Astrocyte (in vitro differentiated cells and primary cell): ENCODE data around the gene IRF2BPL. TPM values are rescaled to one million over a fixed set of nuclear protein-coding genes. Genes with fewer than 3 reads are reported as not detected.

Experiments
- DNase-seq: peaks from one replicate; pipeline ENCODE4 v3.0.0-alpha.2; 2010; ENCODE audit warnings: low read depth
- FAIRE-seq: peaks from 2 replicates; lab custom pipeline; 2011; peaks lifted over from hg19 to GRCh38; lab: Jason Lieb, UNC
- H2AFZ ChIP-seq: 2 replicates; pipeline ENCODE4 v1.6.0; 2012; ENCODE audit warnings: low read depth, low read length, inconsistent platforms
- H3K27ac ChIP-seq: 2 replicates; pipeline ENCODE4 v1.5.1; 2011; ENCODE audit warnings: low read depth, low read length, inconsistent platforms
- H3K27me3 ChIP-seq: 2 replicates; pipeline ENCODE4 v1.6.0; 2011; ENCODE audit warnings: low read length, inconsistent platforms; ENCODE audit not compliant: insufficient read depth
- H3K36me3 ChIP-seq: 2 replicates; pipeline ENCODE4 v1.5.1; 2011; ENCODE audit warnings: low read length, inconsistent platforms; ENCODE audit not compliant: insufficient read depth
- H3K4me1 ChIP-seq: 2 replicates; pipeline ENCODE4 v1.5.1; 2011; ENCODE audit warnings: low read length, inconsistent platforms; ENCODE audit not compliant: insufficient read depth
- H3K4me2 ChIP-seq: 2 replicates; pipeline ENCODE4 v1.6.0; 2012; ENCODE audit warnings: low read length, inconsistent platforms
- H3K4me3 ChIP-seq: 2 replicates; pipeline ENCODE4 v1.5.1; 2011; ENCODE audit warnings: low read depth, mild to moderate bottlenecking, low read length, inconsistent platforms; ENCODE audit not compliant: insufficient read depth
- H3K79me2 ChIP-seq: 2 replicates; pipeline ENCODE4 v1.6.0; 2012; ENCODE audit warnings: mild to moderate bottlenecking, low read length, inconsistent platforms; ENCODE audit not compliant: insufficient read depth
- H3K9ac ChIP-seq: 2 replicates; pipeline ENCODE4 v1.6.0; 2012; ENCODE audit warnings: mild to moderate bottlenecking, low read length, inconsistent platforms
- H3K9me3 ChIP-seq: 2 replicates; pipeline ENCODE4 v1.5.1; 2012; ENCODE audit warnings: low read depth, mild to moderate bottlenecking, low read length, inconsistent platforms; ENCODE audit not compliant: insufficient read depth
- H4K20me1 ChIP-seq: 2 replicates; pipeline ENCODE4 v1.6.0; 2012; ENCODE audit warnings: low read length, inconsistent platforms; ENCODE audit not compliant: insufficient read depth
- H3K27ac Mint-ChIP-seq: one replicate; pipeline ENCODE4 v1.8.0; 2021; ENCODE audit warnings: mild to moderate bottlenecking, mixed read lengths; ENCODE audit not compliant: unreplicated experiment
- H3K27me3 Mint-ChIP-seq: one replicate; pipeline ENCODE4 v1.8.0; 2021; ENCODE audit warnings: low read depth, mixed read lengths; ENCODE audit not compliant: unreplicated experiment
- H3K36me3 Mint-ChIP-seq: one replicate; pipeline ENCODE4 v1.8.0; 2021; ENCODE audit warnings: low read depth, mixed read lengths; ENCODE audit not compliant: unreplicated experiment
- H3K4me1 Mint-ChIP-seq: one replicate; pipeline ENCODE4 v1.8.0; 2021; ENCODE audit warnings: low read depth, mixed read lengths; ENCODE audit not compliant: unreplicated experiment
- H3K4me3 Mint-ChIP-seq: one replicate; pipeline ENCODE4 v1.8.0; 2021; ENCODE audit warnings: mild to moderate bottlenecking, moderate library complexity, mixed read lengths; ENCODE audit not compliant: unreplicated experiment
- H3K9me3 Mint-ChIP-seq: one replicate; pipeline ENCODE4 v1.8.0; 2021; ENCODE audit warnings: mild to moderate bottlenecking, mixed read lengths; ENCODE audit not compliant: unreplicated experiment
- CTCF ChIP-seq: IDR thresholded peaks from 2 replicates; pipeline ENCODE4 v1.5.1; 2011; ENCODE audit warnings: low read depth, mild to moderate bottlenecking, inconsistent platforms, low read length, moderate library complexity; ENCODE audit not compliant: insufficient read depth
- EZH2 ChIP-seq: IDR thresholded peaks from 2 replicates; pipeline ENCODE4 v1.6.1; 2012; ENCODE audit warnings: mild to moderate bottlenecking, low read length, inconsistent platforms; ENCODE audit not compliant: insufficient read depth
- total RNA-seq: library from RNA; stranded (reverse); gene quantifications from 2 replicates; pipeline ENCODE4 v1.2.1, GENCODE V29; 2021

IRF2BPL gene
- total RNA-seq, 1 donor from 2014 or later, result 42.7 TPM

GRCh38 chr14:77004711-77005460, 23.6 kb downstream of the IRF2BPL start:
- no peak for TF ChIP-seq CTCF
- no peak for TF ChIP-seq EZH2
- FAIRE-seq (no peak), DNase-seq (no peak)
- peaks cover 11% of the 10 kb centered on the region for H3K4me1 ChIP-seq
- H3K79me2 ChIP-seq, result no peaks in the 10 kb centered on the region
- H3K9me3 ChIP-seq, result no peaks in the 10 kb centered on the region
- peaks cover 23% of the 10 kb centered on the region for H3K27me3 Mint-ChIP-seq
- H3K4me3 Mint-ChIP-seq, result no peak overlapping the region
- no peak overlapping the region for H3K9ac ChIP-seq
- H3K9me3 Mint-ChIP-seq, result peaks cover 2% of the 10 kb centered on the region
- H3K27ac Mint-ChIP-seq, result no peak overlapping the region
- H3K4me2 ChIP-seq, result no peak overlapping the region
- peaks cover 22% of the 10 kb centered on the region for H3K4me1 Mint-ChIP-seq
- H3K27ac ChIP-seq, result no peak overlapping the region
- no peaks in the 10 kb centered on the region for H4K20me1 ChIP-seq
- H3K36me3 Mint-ChIP-seq, result no peaks in the 10 kb centered on the region
- no peak overlapping the region for H2AFZ ChIP-seq
- H3K36me3 ChIP-seq, result no peaks in the 10 kb centered on the region
- peaks cover 2% of the 10 kb centered on the region for H3K27me3 ChIP-seq
- no peak overlapping the region for H3K4me3 ChIP-seq

GRCh38 chr14:77003960-77004710, 24.4 kb downstream of the IRF2BPL start:
- Histone ChIP-seq H3K4me2 (no peak overlapping the region), H3K9me3 (no peaks in the 10 kb centered on the region), H3K4me3 (no peak overlapping the region), H3K36me3 (no peaks in the 10 kb centered on the region), H4K20me1 (no peaks in the 10 kb centered on the region), H3K79me2 (no peaks in the 10 kb centered on the region), H3K27me3 (no peaks in the 10 kb centered on the region), H2AFZ (no peak overlapping the region), H3K9ac (no peak overlapping the region), H3K4me1 (peaks cover 11% of the 10 kb centered on the region), H3K27ac (no peak overlapping the region)
- Mint-ChIP-seq H3K4me1 (peaks cover 22% of the 10 kb centered on the region), H3K9me3 (peaks cover 2% of the 10 kb centered on the region), H3K27ac (no peak overlapping the region), H3K27me3 (peaks cover 19% of the 10 kb centered on the region), H3K36me3 (no peaks in the 10 kb centered on the region), H3K4me3 (no peak overlapping the region)
- TF ChIP-seq CTCF (no peak), EZH2 (no peak)
- FAIRE-seq (no peak), DNase-seq (peak; percentile 65)

- TF ChIP-seq CTCF (no peak), EZH2 (no peak)
- H3K36me3 ChIP-seq, result no peaks in the 10 kb centered on the region
- no peak overlapping the region for H3K4me3 Mint-ChIP-seq
- H3K9ac ChIP-seq, result no peak overlapping the region
- no peaks in the 10 kb centered on the region for H3K9me3 ChIP-seq
- no peak overlapping the region for H2AFZ ChIP-seq
- H3K4me1 Mint-ChIP-seq, result peaks cover 22% of the 10 kb centered on the region
- H3K9me3 Mint-ChIP-seq, result no peaks in the 10 kb centered on the region
- no peaks in the 10 kb centered on the region for H3K36me3 Mint-ChIP-seq
- DNase-seq, result no peak
- H3K79me2 ChIP-seq, result no peaks in the 10 kb centered on the region
- H3K27ac ChIP-seq, result no peak overlapping the region
- H3K4me1 ChIP-seq, result peaks cover 11% of the 10 kb centered on the region
- no peak overlapping the region for H3K4me2 ChIP-seq
- H3K27me3 Mint-ChIP-seq, result peaks cover 14% of the 10 kb centered on the region
- FAIRE-seq, result no peak
- no peak overlapping the region for H3K27ac Mint-ChIP-seq
- no peak overlapping the region for H3K4me3 ChIP-seq
- H4K20me1 ChIP-seq, result no peaks in the 10 kb centered on the region
- no peaks in the 10 kb centered on the region for H3K27me3 ChIP-seq
Observed at GRCh38 chr14:77002889-77003288, 25.6 kb downstream of the IRF2BPL start.
